HepG2 (cell line): ENCODE data around the gene MARF1. TPM values are rescaled to one million over a fixed set of nuclear protein-coding genes. Genes with fewer than 3 reads are reported as not detected.
A peak's percentile ranks its signal among the peaks of the same experiment; 100 is the strongest.

Experiments
- ATAC-seq: fragments of 200-7000 bp; cut with Tn5 transposase; 3 replicates; pipeline ENCODE4 v1.9.1; 2020; ENCODE audit warnings: mild to moderate bottlenecking, moderate library complexity
- BruUV-seq: library from RNA; stranded (reverse); fragments of 400-500 nt; replicated peaks from 2 replicates; lab custom pipeline; 2021; lab: Mats Ljungman, UMichigan
- CTCF ChIA-PET: fragments of 300-600 bp; formaldehyde crosslinking; extraction: SDS; loops from one replicate; lab custom pipeline; 2021; ENCODE audit warnings: low total read pairs, inconsistent platforms, low intra/inter-chr PET ratio; lab: Yijun Ruan, JAX
- POLR2A ChIA-PET: fragments of 350-600 bp; sonication (Branson Sonifier 250); formaldehyde crosslinking; loops from one replicate; lab custom pipeline; 2020; ENCODE audit warnings: antibody characterized with exemption, inconsistent platforms; lab: Yijun Ruan, JAX
- DNase-seq: peaks from one replicate; pipeline ENCODE4 v3.0.0-alpha.2; 2015; ENCODE audit warnings: low spot score
- FAIRE-seq: peaks from 3 replicates; lab custom pipeline; 2011; peaks lifted over from hg19 to GRCh38; lab: Jason Lieb, UNC
- H2AFZ ChIP-seq: one replicate; pipeline ENCODE4 v1.6.1; 2011; ENCODE audit warnings: low read length, inconsistent platforms
- H3K27ac ChIP-seq: fragments of 300-600 bp; 3 replicates; pipeline ENCODE4 v1.8.0; 2011; ENCODE audit warnings: mixed run types, mild to moderate bottlenecking, mixed read lengths, low read length, inconsistent platforms; ENCODE audit not compliant: insufficient read depth; ENCODE audit errors: extremely low read length
- H3K27me3 ChIP-seq, 2 experiments: fragments of 200-600 bp in 1 of 2; 2 replicates in 1 of 2; 3 replicates in 1 of 2; pipeline versions ENCODE4 v1.6.0 to v1.8.0; 2011; ENCODE audit warnings: low read length in 2 of 2, mild to moderate bottlenecking in 2 of 2, moderate library complexity in 2 of 2, inconsistent platforms in 1 of 2; ENCODE audit not compliant: insufficient read depth in 2 of 2, control insufficient read depth in 1 of 2
- H3K36me3 ChIP-seq, 2 experiments: fragments of 200-600 bp in 1 of 2; replicated peaks in 1 of 2; 2 replicates in 1 of 2; 3 replicates in 1 of 2; pipeline versions ENCODE4 v1.5.1 to v1.8.0; 2011; ENCODE audit warnings: low read length in 2 of 2, inconsistent platforms in 1 of 2; ENCODE audit not compliant: insufficient read depth in 2 of 2, control insufficient read depth in 1 of 2
- H3K4me1 ChIP-seq: 2 replicates; pipeline ENCODE4 v1.5.1; 2012; ENCODE audit warnings: low read length, inconsistent platforms; ENCODE audit not compliant: insufficient read depth
- H3K4me2 ChIP-seq: 2 replicates; pipeline ENCODE4 v1.6.0; 2011; ENCODE audit warnings: low read depth, low read length, inconsistent platforms
- H3K4me3 ChIP-seq, 3 experiments: fragments of 200-600 bp in 1 of 3; sonication (generic), shearing (Covaris generic) in 1 of 3; replicated peaks in 1 of 3; 2 replicates each; pipeline ENCODE4 v1.5.1; 2011 to 2016; ENCODE audit warnings: low read length in 3 of 3, inconsistent platforms in 2 of 3, low read depth in 2 of 3, mild to moderate bottlenecking in 2 of 3, control low read depth in 1 of 3, mixed read lengths in 1 of 3; ENCODE audit not compliant: insufficient read depth in 1 of 3
- H3K79me2 ChIP-seq: one replicate; pipeline ENCODE4 v1.6.1; 2011; ENCODE audit warnings: low read length, inconsistent platforms; ENCODE audit not compliant: insufficient read depth
- H3K9ac ChIP-seq: 2 replicates; pipeline ENCODE4 v1.6.0; 2011; ENCODE audit warnings: mild to moderate bottlenecking, low read depth, low read length, inconsistent platforms; ENCODE audit not compliant: insufficient read depth
- H3K9me3 ChIP-seq: 2 replicates; pipeline ENCODE4 v1.5.1; 2012; ENCODE audit warnings: mild to moderate bottlenecking, low read length
- H4K20me1 ChIP-seq: 2 replicates; pipeline ENCODE4 v1.6.0; 2011; ENCODE audit warnings: inconsistent platforms, mild to moderate bottlenecking, low read length, moderate library complexity; ENCODE audit not compliant: insufficient read depth
- AGO2 ChIP-seq: fragments of 200-400 bp; formaldehyde crosslinking; optimal IDR thresholded peaks from 2 replicates; pipeline ENCODE3; 2017; ENCODE audit warnings: mild to moderate bottlenecking, low read depth, low read length, moderate library complexity
- FOXJ3 ChIP-seq: sonication (generic); formaldehyde crosslinking; IDR thresholded peaks from 2 replicates; pipeline ENCODE4 v1.4.0; 2020; ENCODE audit warnings: missing genetic modification reagents, mild to moderate bottlenecking, borderline replicate concordance
- HOXD1 ChIP-seq: sonication (generic); formaldehyde crosslinking; IDR thresholded peaks from 2 replicates; pipeline ENCODE4 v1.5.0; 2020; ENCODE audit warnings: missing genetic modification reagents
- IKZF1 ChIP-seq: fragments of 450-650 bp; IDR thresholded peaks from 2 replicates; pipeline ENCODE4 v1.7.1; 2016
- STAT5B ChIP-seq: sonication (generic); formaldehyde crosslinking; IDR thresholded peaks from 2 replicates; pipeline ENCODE4 v1.4.0; 2020; ENCODE audit warnings: missing genetic modification reagents
- TRIM24 ChIP-seq: sonication (generic); formaldehyde crosslinking; IDR thresholded peaks from 2 replicates; pipeline ENCODE4 v1.8.0; 2022; ENCODE audit warnings: mild to moderate bottlenecking, missing genetic modification reagents
- XRCC5 ChIP-seq: fragments of 200-400 bp; formaldehyde crosslinking; optimal IDR thresholded peaks from 2 replicates; pipeline ENCODE3; 2017; ENCODE audit warnings: mild to moderate bottlenecking, low read length
- ZMAT3 ChIP-seq: sonication (generic); formaldehyde crosslinking; conservative IDR thresholded peaks from 2 replicates; pipeline ENCODE4 v1.7.0; 2021; ENCODE audit warnings: missing genetic modification reagents
- ZNF124 ChIP-seq: sonication (generic); formaldehyde crosslinking; IDR thresholded peaks from 2 replicates; pipeline ENCODE4 v1.4.0; 2020; ENCODE audit warnings: missing genetic modification reagents
- ZNF567 ChIP-seq: sonication (generic); formaldehyde crosslinking; IDR thresholded peaks from 2 replicates; pipeline ENCODE4 v1.8.1; 2023; ENCODE audit warnings: mild to moderate bottlenecking, missing genetic modification reagents, borderline replicate concordance
- ZNF747 ChIP-seq: sonication (generic); formaldehyde crosslinking; IDR thresholded peaks from 2 replicates; pipeline ENCODE4 v1.8.1; 2023; ENCODE audit warnings: missing genetic modification reagents, mild to moderate bottlenecking, borderline replicate concordance
- WGBS: methylation state at CpG from one replicate; pipeline ENCODE4 v1.1.6; 2017; ENCODE audit warnings: low lambda C conversion rate; 5-methylcytosine and 5-hydroxymethylcytosine counted together
- in situ Hi-C: cut with HindIII; loops from 2 replicates; pipeline ENCODE4 v1.10.0; 2017; ENCODE audit warnings: low pct_unique_long_range_greater_than_20kb; ENCODE audit not compliant: extremely low pct_ligation_motif_present
- intact Hi-C: fragments of 100-400 bp; cut with micrococcal nuclease; formaldehyde crosslinking; loops from one replicate; pipeline ENCODE4 v1.10.0; 2022; ENCODE audit not compliant: unreplicated experiment
- polyA plus RNA-seq, 8 experiments: library from polyadenylated mRNA; depleted of rRNA in 3 of 8; stranded (reverse) in 7 of 8; unstranded in 1 of 8; fragments of >200 nt; fragmentation: Illumina TruSeq in 4 of 8; extraction: Trizol in 4 of 8; gene quantifications; 2 replicates each; pipeline versions ENCODE4 v1.2.1 to v1.2.3, GENCODE V29; 2011 to 2016; ENCODE audit warnings: low read depth in 4 of 8, missing spikeins in 1 of 8, mixed read lengths in 1 of 8; ENCODE audit not compliant: insufficient read depth in 1 of 8
- total RNA-seq, 5 experiments: library from RNA; depleted of rRNA; stranded (reverse); fragments of >200 nt; fragmentation: Illumina TruSeq; extraction: Trizol; gene quantifications; 2 replicates each; pipeline ENCODE4 v1.2.3, GENCODE V29; 2016; ENCODE audit warnings: low read depth in 1 of 5
- TF ChIP-seq, protein P1 (sequence below): sonication (generic); formaldehyde crosslinking; IDR thresholded peaks from 2 replicates; pipeline ENCODE4 v1.5.0; 2020; ENCODE audit warnings: mild to moderate bottlenecking, missing genetic modification reagents, borderline replicate concordance
- TF ChIP-seq, protein P2 (sequence below): sonication (generic); formaldehyde crosslinking; IDR thresholded peaks from 2 replicates; pipeline ENCODE4 v1.9.0; 2021; ENCODE audit warnings: missing genetic modification reagents, borderline replicate concordance

The MARF1 gene
- total and polyA plus RNA-seq, 2 of the 13 experiments (the other 11 are each of a cell fraction or from before 2014, with no cell fraction given), result 8.7 to 20.7 TPM

DNA sequence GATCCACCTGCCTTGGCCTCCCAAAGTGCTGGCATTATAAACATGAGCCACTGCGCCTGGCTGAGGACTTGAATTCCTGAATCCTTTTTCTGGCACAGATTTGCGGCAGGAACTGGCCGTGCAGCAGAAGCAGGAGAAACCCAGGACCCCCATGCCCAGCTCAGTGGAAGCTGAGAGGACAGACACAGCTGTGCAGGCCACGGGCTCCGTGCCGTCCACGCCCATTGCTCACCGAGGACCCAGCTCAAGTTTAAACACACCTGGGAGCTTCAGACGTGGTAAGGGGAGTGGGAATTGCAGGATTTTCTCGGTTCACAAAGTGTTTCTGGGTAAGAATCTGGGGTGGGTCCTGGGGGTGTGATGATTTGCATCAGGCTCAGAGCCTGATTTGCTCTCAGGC, 48.1 kb upstream of the MARF1 start:
- DNase-seq (no peak), ATAC-seq (no peak), FAIRE-seq (no peak)
- no TSS peak for BruUV-seq
- no peaks in the 10 kb centered on the region for H3K27me3 ChIP-seq
- intact Hi-C loops, result no loop called here
- POLR2A ChIA-PET, result no interaction called here
- H2AFZ ChIP-seq, result no peak overlapping the region
- no peak overlapping the region for H3K9ac ChIP-seq
- no peaks in the 10 kb centered on the region for H3K79me2 ChIP-seq
- no peaks in the 10 kb centered on the region for H3K4me1 ChIP-seq
- CTCF ChIA-PET, result no interaction called here
- no peak overlapping the region for H3K4me3 ChIP-seq
- no peak overlapping the region for H3K27ac ChIP-seq
- H4K20me1 ChIP-seq, result no peaks in the 10 kb centered on the region
- H3K9me3 ChIP-seq, result no peaks in the 10 kb centered on the region
- H3K4me2 ChIP-seq, result no peak overlapping the region
- in situ Hi-C loops, result no loop called here
- 96% methylated on average over 10 of the region's 10 CpGs for WGBS
- TF ChIP-seq AGO2, result peak; percentile 28
- no peak for TF ChIP-seq HOXD1 (CRISPR knock-in tag)
- no peak for TF ChIP-seq ZNF567
- H3K36me3 ChIP-seq, result peaks cover 64 to 87% of the 10 kb centered on the region in 2 experiments

DNA sequence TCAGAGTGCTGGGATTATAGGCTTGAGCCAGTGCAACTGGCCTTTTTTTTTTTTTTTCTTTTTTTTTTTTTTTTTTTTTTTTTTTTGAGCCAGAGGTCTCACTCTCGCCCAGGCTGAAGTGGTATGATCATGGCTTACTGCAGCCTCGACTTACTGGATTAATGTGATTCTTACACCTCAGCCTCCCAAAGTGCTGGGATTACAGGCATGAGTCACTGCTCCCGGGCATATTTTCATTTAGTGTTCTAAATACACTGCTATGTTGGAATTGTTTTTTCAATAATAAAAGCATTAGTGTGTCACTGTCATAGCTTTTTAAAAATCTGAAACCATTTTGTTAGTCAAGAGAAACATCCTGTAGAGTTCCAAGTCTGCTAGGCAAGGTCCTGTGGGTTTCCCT, 47.3 kb upstream of the MARF1 start:
- H3K36me3 ChIP-seq, result peaks cover 68 to 89% of the 10 kb centered on the region in 2 experiments
- no peak for DNase-seq
- no peak for FAIRE-seq
- CTCF ChIA-PET, result no interaction called here
- no peak overlapping the region for H3K9ac ChIP-seq
- H3K27ac ChIP-seq, result no peak overlapping the region
- TF ChIP-seq IKZF1, result no peak
- no peak for TF ChIP-seq ZMAT3 (CRISPR knock-in tag)
- TF ChIP-seq, protein P1, sequence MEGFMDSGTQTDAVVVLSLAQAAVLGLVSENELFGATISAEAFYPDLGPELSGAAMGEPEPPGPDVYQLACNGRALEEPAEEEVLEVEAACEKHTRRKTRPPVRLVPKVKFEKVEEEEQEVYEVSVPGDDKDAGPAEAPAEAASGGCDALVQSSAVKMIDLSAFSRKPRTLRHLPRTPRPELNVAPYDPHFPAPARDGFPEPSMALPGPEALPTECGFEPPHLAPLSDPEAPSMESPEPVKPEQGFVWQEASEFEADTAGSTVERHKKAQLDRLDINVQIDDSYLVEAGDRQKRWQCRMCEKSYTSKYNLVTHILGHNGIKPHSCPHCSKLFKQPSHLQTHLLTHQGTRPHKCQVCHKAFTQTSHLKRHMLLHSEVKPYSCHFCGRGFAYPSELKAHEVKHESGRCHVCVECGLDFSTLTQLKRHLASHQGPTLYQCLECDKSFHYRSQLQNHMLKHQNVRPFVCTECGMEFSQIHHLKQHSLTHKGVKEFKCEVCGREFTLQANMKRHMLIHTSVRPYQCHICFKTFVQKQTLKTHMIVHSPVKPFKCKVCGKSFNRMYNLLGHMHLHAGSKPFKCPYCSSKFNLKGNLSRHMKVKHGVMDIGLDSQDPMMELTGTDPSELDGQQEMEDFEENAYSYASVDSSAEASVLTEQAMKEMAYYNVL (CRISPR knock-in tag), result no peak
- no peak for TF ChIP-seq TRIM24 (CRISPR knock-in tag)
- TF ChIP-seq FOXJ3 (CRISPR knock-in tag), result no peak
- TF ChIP-seq ZNF124 (CRISPR knock-in tag), result no peak
- no peak for TF ChIP-seq ZNF747
- TF ChIP-seq, protein P2, sequence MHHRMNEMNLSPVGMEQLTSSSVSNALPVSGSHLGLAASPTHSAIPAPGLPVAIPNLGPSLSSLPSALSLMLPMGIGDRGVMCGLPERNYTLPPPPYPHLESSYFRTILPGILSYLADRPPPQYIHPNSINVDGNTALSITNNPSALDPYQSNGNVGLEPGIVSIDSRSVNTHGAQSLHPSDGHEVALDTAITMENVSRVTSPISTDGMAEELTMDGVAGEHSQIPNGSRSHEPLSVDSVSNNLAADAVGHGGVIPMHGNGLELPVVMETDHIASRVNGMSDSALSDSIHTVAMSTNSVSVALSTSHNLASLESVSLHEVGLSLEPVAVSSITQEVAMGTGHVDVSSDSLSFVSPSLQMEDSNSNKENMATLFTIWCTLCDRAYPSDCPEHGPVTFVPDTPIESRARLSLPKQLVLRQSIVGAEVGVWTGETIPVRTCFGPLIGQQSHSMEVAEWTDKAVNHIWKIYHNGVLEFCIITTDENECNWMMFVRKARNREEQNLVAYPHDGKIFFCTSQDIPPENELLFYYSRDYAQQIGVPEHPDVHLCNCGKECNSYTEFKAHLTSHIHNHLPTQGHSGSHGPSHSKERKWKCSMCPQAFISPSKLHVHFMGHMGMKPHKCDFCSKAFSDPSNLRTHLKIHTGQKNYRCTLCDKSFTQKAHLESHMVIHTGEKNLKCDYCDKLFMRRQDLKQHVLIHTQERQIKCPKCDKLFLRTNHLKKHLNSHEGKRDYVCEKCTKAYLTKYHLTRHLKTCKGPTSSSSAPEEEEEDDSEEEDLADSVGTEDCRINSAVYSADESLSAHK (CRISPR knock-in tag), result no peak
- no peak for TF ChIP-seq XRCC5
- no peak for TF ChIP-seq STAT5B (CRISPR knock-in tag)
- in situ Hi-C loops (no loop called here), intact Hi-C loops (no loop called here)
- BruUV-seq, result no TSS peak
- no peak overlapping the region for H2AFZ ChIP-seq
- WGBS, result 98% methylated on average over 3 of the region's 3 CpGs
- no peaks in the 10 kb centered on the region for H3K27me3 ChIP-seq
- no peaks in the 10 kb centered on the region for H3K9me3 ChIP-seq
- no peaks in the 10 kb centered on the region for H3K79me2 ChIP-seq
- no peak overlapping the region for H3K4me3 ChIP-seq
- no peak for ATAC-seq
- no peaks in the 10 kb centered on the region for H3K4me1 ChIP-seq
- H3K4me2 ChIP-seq, result no peak overlapping the region
- POLR2A ChIA-PET, result no interaction called here
- no peaks in the 10 kb centered on the region for H4K20me1 ChIP-seq
